MM.1S (cell line): ENCODE measurements around the gene RAB5A.

Source experiments
- DNase-seq: peaks from one replicate; pipeline ENCODE4 v3.0.0-alpha.2; 2015
- H2AFZ ChIP-seq: fragments of 300-600 bp; sonication (generic); 2 replicates; pipeline ENCODE4 v1.6.0; 2016; ENCODE audit warnings: antibody characterized with exemption, low read length
- H3F3A ChIP-seq: fragments of 300-600 bp; sonication (generic); 2 replicates; pipeline ENCODE4 v1.6.1; 2016; ENCODE audit warnings: mild to moderate bottlenecking, antibody characterized with exemption, low read length, moderate library complexity, mixed read lengths; ENCODE audit not compliant: insufficient read depth
- H3K27ac ChIP-seq: fragments of 300-600 bp; sonication (generic); 2 replicates; pipeline ENCODE4 v1.5.1; 2016; ENCODE audit warnings: mild to moderate bottlenecking, low read length
- H3K27me3 ChIP-seq: fragments of 300-600 bp; sonication (generic); replicated peaks from 2 replicates; pipeline ENCODE4 v1.6.0; 2016; ENCODE audit warnings: low read length; ENCODE audit not compliant: insufficient read depth
- H3K36me3 ChIP-seq: fragments of 300-600 bp; sonication (generic); replicated peaks from 2 replicates; pipeline ENCODE4 v1.6.1; 2016; ENCODE audit warnings: mild to moderate bottlenecking, low read length, mixed read lengths; ENCODE audit not compliant: insufficient read depth
- H3K4me1 ChIP-seq: fragments of 300-600 bp; sonication (generic); 2 replicates; pipeline ENCODE4 v1.6.1; 2016; ENCODE audit warnings: low read length, mixed read lengths
- H3K4me2 ChIP-seq: fragments of 300-600 bp; sonication (generic); 2 replicates; pipeline ENCODE4 v1.6.0; 2016; ENCODE audit warnings: low read depth, low read length
- H3K4me3 ChIP-seq: fragments of 300-600 bp; sonication (generic); 2 replicates; pipeline ENCODE4 v1.5.1; 2016; ENCODE audit warnings: low read length, mixed read lengths
- H3K79me2 ChIP-seq: fragments of 300-600 bp; sonication (generic); 2 replicates; pipeline ENCODE4 v1.6.1; 2016; ENCODE audit warnings: mixed run types, low read length, mixed read lengths
- H3K9ac ChIP-seq: fragments of 300-600 bp; sonication (generic); 2 replicates; pipeline ENCODE4 v1.6.1; 2016; ENCODE audit warnings: low read length, mixed read lengths
- H3K9me2 ChIP-seq: fragments of 300-600 bp; sonication (generic); replicated peaks from 2 replicates; pipeline ENCODE4 v1.6.1; 2016; ENCODE audit warnings: mild to moderate bottlenecking, low read length, mixed read lengths; ENCODE audit not compliant: insufficient read depth
- H3K9me3 ChIP-seq: fragments of 300-600 bp; sonication (generic); replicated peaks from 2 replicates; pipeline ENCODE4 v1.6.1; 2016; ENCODE audit warnings: mild to moderate bottlenecking, low read length, mixed read lengths; ENCODE audit not compliant: insufficient read depth
- H4K20me1 ChIP-seq: fragments of 300-600 bp; sonication (generic); 2 replicates; pipeline ENCODE4 v1.6.1; 2016; ENCODE audit warnings: mild to moderate bottlenecking, low read length, moderate library complexity, mixed read lengths; ENCODE audit not compliant: insufficient read depth
- CTCF ChIP-seq: fragments of 300-600 bp; sonication (generic); IDR thresholded peaks from 2 replicates; pipeline ENCODE4 v1.5.1; 2016; ENCODE audit warnings: antibody characterized with exemption, low read length, mixed read lengths
- EZH2 ChIP-seq: fragments of 300-600 bp; sonication (generic); optimal IDR thresholded peaks from 2 replicates; pipeline ENCODE3; 2017; ENCODE audit warnings: low read depth, mild to moderate bottlenecking, antibody characterized with exemption, low read length, mixed read lengths
- EZH2phosphoT487 ChIP-seq: fragments of 300-600 bp; sonication (generic); IDR thresholded peaks from 2 replicates; pipeline ENCODE4 v1.6.1; 2018; ENCODE audit warnings: antibody characterized with exemption, low read length

The RAB5A gene

GRCh38 chr3:19959505-19959904 lies 12.6 kb downstream of the RAB5A start:
- H3K9me2 ChIP-seq, result no peaks in the 10 kb centered on the region
- H3K4me1 ChIP-seq, result no peaks in the 10 kb centered on the region
- H3K9me3 ChIP-seq, result no peaks in the 10 kb centered on the region
- DNase-seq, result no peak
- H3K4me3 ChIP-seq, result no peak overlapping the region
- TF ChIP-seq CTCF, result no peak
- no peak for TF ChIP-seq EZH2phosphoT487
- no peak for TF ChIP-seq EZH2
- H3F3A ChIP-seq, result no peaks in the 10 kb centered on the region
- H2AFZ ChIP-seq, result no peak overlapping the region
- no peak overlapping the region for H3K4me2 ChIP-seq
- H4K20me1 ChIP-seq, result 0 out of 2 replicates have a peak, but pooled peaks cover 7% of the 10 kb centered on the region
- H3K27ac ChIP-seq, result no peak overlapping the region
- peaks cover 96% of the 10 kb centered on the region for H3K79me2 ChIP-seq
- H3K9ac ChIP-seq, result no peak overlapping the region
- H3K36me3 ChIP-seq, result 0 out of 2 replicates have a peak, but pooled peaks cover 8% of the 10 kb centered on the region
- H3K27me3 ChIP-seq, result no peaks in the 10 kb centered on the region

DNA sequence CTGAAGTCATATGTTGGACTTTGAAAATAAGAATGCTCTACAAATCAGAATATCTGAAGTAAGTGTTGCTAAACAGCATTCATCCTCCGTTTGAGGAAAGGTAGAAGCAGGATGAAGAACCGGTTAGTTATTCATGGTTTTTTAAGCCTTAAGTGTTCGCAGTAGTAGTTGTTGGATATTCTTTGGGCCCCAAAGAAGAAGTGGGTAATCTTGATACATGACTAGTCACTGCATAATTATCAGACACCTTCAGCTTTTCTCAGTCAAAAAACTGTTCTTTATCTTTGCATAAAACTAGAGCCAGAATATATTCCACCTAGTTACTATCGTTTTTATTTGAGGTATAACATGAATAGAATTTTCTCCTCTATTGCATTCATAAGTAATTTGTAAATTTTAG lies 13.8 kb downstream of the RAB5A start:
- Histone ChIP-seq H3K27me3 (no peaks in the 10 kb centered on the region), H3K4me1 (no peaks in the 10 kb centered on the region), H2AFZ (no peak overlapping the region), H3K9me3 (no peaks in the 10 kb centered on the region), H3K36me3 (0 out of 2 replicates have a peak, but pooled peaks cover 4% of the 10 kb centered on the region), H3K4me2 (no peak overlapping the region), H4K20me1 (0 out of 2 replicates have a peak, but pooled peaks cover 3% of the 10 kb centered on the region), H3K9ac (no peak overlapping the region), H3K9me2 (no peaks in the 10 kb centered on the region), H3K79me2 (peaks cover 96% of the 10 kb centered on the region), H3K27ac (no peak overlapping the region), H3F3A (no peaks in the 10 kb centered on the region), H3K4me3 (no peak overlapping the region)
- TF ChIP-seq EZH2phosphoT487 (no peak), CTCF (no peak), EZH2 (no peak)
- no peak for DNase-seq

DNA sequence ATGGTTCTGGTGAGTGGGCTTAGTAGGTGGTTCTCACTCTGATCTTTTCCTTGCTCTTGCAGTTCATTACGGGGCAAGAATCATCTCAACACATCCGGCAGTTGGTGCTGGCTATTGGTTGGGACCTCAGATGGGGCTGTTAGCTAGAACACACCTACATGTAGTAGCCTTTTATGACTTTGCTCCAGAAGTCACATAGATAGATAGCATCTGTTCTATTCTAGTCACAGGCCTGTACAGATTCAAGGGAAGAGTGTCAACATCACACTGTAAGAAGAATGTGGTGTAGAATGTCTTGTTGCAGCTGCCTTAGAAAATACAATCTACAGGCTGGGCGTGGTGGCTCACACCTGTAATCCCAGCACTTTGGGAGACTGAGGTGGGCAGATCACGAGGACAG lies 15.1 kb downstream of the RAB5A start:
- no peak overlapping the region for H3K9ac ChIP-seq
- no peaks in the 10 kb centered on the region for H3K27me3 ChIP-seq
- H3K79me2 ChIP-seq, result peaks cover 96% of the 10 kb centered on the region
- H3K4me3 ChIP-seq, result no peak overlapping the region
- H3K9me3 ChIP-seq, result no peaks in the 10 kb centered on the region
- TF ChIP-seq EZH2 (no peak), CTCF (no peak), EZH2phosphoT487 (no peak)
- H2AFZ ChIP-seq, result no peak overlapping the region
- no peak for DNase-seq
- no peaks in the 10 kb centered on the region for H3F3A ChIP-seq
- no peak overlapping the region for H3K4me2 ChIP-seq
- no peaks in the 10 kb centered on the region for H3K4me1 ChIP-seq
- no peak overlapping the region for H3K27ac ChIP-seq
- no peaks in the 10 kb centered on the region for H3K9me2 ChIP-seq
- H3K36me3 ChIP-seq, result 0 out of 2 replicates have a peak, but pooled peaks cover 4% of the 10 kb centered on the region
- 0 out of 2 replicates have a peak, but pooled peaks cover 3% of the 10 kb centered on the region for H4K20me1 ChIP-seq
